ENCODE results near the gene MICOS13. TPM values are rescaled to one million over a fixed set of nuclear protein-coding genes. Genes with fewer than 3 reads are reported as not detected.
A peak's percentile ranks its signal among the peaks of the same experiment; 100 is the strongest.

The MICOS13 gene
- total RNA-seq, 2 donors from 2014 or later, result 42.8 to 54.2 TPM

GRCh38 chr19:5679289-5680083, 830 bp downstream of the MICOS13 start:
- intact Hi-C loops (cut with DNase I), result no loop called here
- Histone ChIP-seq H3K4me1 (replicated peaks) (peaks cover 7% of the 10 kb centered on the region), H3K36me3 (no peaks in the 10 kb centered on the region), H3K9me3 (no peaks in the 10 kb centered on the region), H3K4me3 (peak overlapping the region; percentile 69 to 84), H3K27me3 (replicated peaks; ENCODE audit: insufficient read depth) (no peaks in the 10 kb centered on the region), H3K27ac (peak overlapping the region; percentile 87 to 91)
- 22% methylated on average over 25 of the region's 26 CpGs for WGBS
- TF ChIP-seq POLR2A (IDR thresholded peaks at IDR 0.05), result no peak
- DNase-seq (ENCODE audit: low spot score), result no peak

GRCh38 chr19:5678071-5678718, 2.1 kb downstream of the MICOS13 start:
- intact Hi-C loops (cut with DNase I), result no loop called here
- 87% methylated on average over 18 of the region's 22 CpGs for WGBS
- Histone ChIP-seq H3K27ac (no peak overlapping the region), H3K9me3 (no peaks in the 10 kb centered on the region), H3K4me3 (no peak overlapping the region), H3K27me3 (replicated peaks; ENCODE audit: insufficient read depth) (no peaks in the 10 kb centered on the region), H3K4me1 (replicated peaks) (peaks cover 7% of the 10 kb centered on the region), H3K36me3 (no peaks in the 10 kb centered on the region)
- TF ChIP-seq POLR2A (IDR thresholded peaks at IDR 0.05) (no peak), POLR2AphosphoS5 (IDR thresholded peaks at IDR 0.05) (no peak), CTCF (IDR thresholded peaks at IDR 0.05) (no peak)
- DNase-seq (ENCODE audit: low spot score), result no peak

- Histone ChIP-seq H3K27me3 (replicated peaks; ENCODE audit: insufficient read depth) (no peaks in the 10 kb centered on the region), H3K36me3 (no peaks in the 10 kb centered on the region), H3K27ac (no peak overlapping the region), H3K4me1 (replicated peaks) (peaks cover 7% of the 10 kb centered on the region), H3K4me3 (no peak overlapping the region), H3K9me3 (no peaks in the 10 kb centered on the region)
- WGBS, result 89% methylated on average over 9 of the region's 9 CpGs
- DNase-seq (ENCODE audit: low spot score), result no peak
- TF ChIP-seq POLR2A (IDR thresholded peaks at IDR 0.05) (no peak), POLR2AphosphoS5 (IDR thresholded peaks at IDR 0.05) (no peak), CTCF (IDR thresholded peaks at IDR 0.05) (no peak)
- intact Hi-C loops (cut with DNase I), result no loop called here
These were observed 2.7 kb downstream of the MICOS13 start for GRCh38 chr19:5677580-5677979.

- Histone ChIP-seq H3K36me3 (no peaks in the 10 kb centered on the region), H3K27me3 (replicated peaks; ENCODE audit: insufficient read depth) (no peaks in the 10 kb centered on the region), H3K4me3 (no peak overlapping the region), H3K9me3 (no peaks in the 10 kb centered on the region), H3K27ac (no peak overlapping the region), H3K4me1 (replicated peaks) (peaks cover 7% of the 10 kb centered on the region)
- TF ChIP-seq CTCF (IDR thresholded peaks at IDR 0.05) (no peak), POLR2AphosphoS5 (IDR thresholded peaks at IDR 0.05) (no peak), POLR2A (IDR thresholded peaks at IDR 0.05) (no peak)
- WGBS, result 87% methylated on average over 10 of the region's 10 CpGs
- intact Hi-C loops (cut with DNase I), result no loop called here
- DNase-seq (ENCODE audit: low spot score), result no peak
These were observed 3.2 kb downstream of the MICOS13 start for GRCh38 chr19:5677136-5677535.

GRCh38 chr19:5676772-5677105, 3.6 kb downstream of the MICOS13 start:
- TF ChIP-seq CTCF (IDR thresholded peaks at IDR 0.05), result no peak
- TF ChIP-seq POLR2AphosphoS5 (IDR thresholded peaks at IDR 0.05), result no peak
- no peak for TF ChIP-seq POLR2A (IDR thresholded peaks at IDR 0.05)
- H3K27me3 ChIP-seq (replicated peaks; ENCODE audit: insufficient read depth), result no peaks in the 10 kb centered on the region
- WGBS, result 81% methylated on average over 13 of the region's 13 CpGs
- intact Hi-C loops (cut with DNase I), result no loop called here
- no peak overlapping the region for H3K27ac ChIP-seq
- no peaks in the 10 kb centered on the region for H3K9me3 ChIP-seq
- H3K4me3 ChIP-seq, result no peak overlapping the region
- no peak for DNase-seq (ENCODE audit: low spot score)
- H3K4me1 ChIP-seq (replicated peaks), result peaks cover 7% of the 10 kb centered on the region
- H3K36me3 ChIP-seq, result no peaks in the 10 kb centered on the region

Data from prostate gland (tissue), 2 donors.